HEK293 (cell line): Measurements from ENCODE around the gene OIP5.
"Not testable (repeated sequence)": the region's sequence is repeated elsewhere in the genome, so short reads cannot be mapped to it uniquely, and the experiment has no call there.

ENCODE experiments used
- CTCF ChIA-PET: fragments of 350-600 bp; formaldehyde crosslinking; extraction: SDS; loops from one replicate; lab custom pipeline; 2021; ENCODE audit warnings: antibody characterized with exemption; lab: Yijun Ruan, JAX
- POLR2A ChIA-PET: fragments of 300-600 bp; formaldehyde crosslinking; extraction: SDS; loops from one replicate; lab custom pipeline; 2020; ENCODE audit warnings: antibody characterized with exemption, inconsistent platforms; lab: Yijun Ruan, JAX
- H3K27ac ChIP-seq: fragments of 200-500 bp; sonication (Bioruptor generic); 2 replicates; pipeline ENCODE4 v1.5.1; 2014; ENCODE audit warnings: low read depth, low read length, control low read depth, inconsistent platforms; ENCODE audit errors: extremely low read depth
- H3K36me3 ChIP-seq, 2 experiments: fragments of 200-500 bp in 1 of 2; sonication (Bioruptor generic) in 1 of 2; 1 replicate in 1 of 2; 2 replicates in 1 of 2; pipeline ENCODE4 v1.5.1; 2014 to 2017; ENCODE audit warnings: inconsistent platforms in 2 of 2, low read length in 2 of 2; ENCODE audit not compliant: control insufficient read depth in 2 of 2, insufficient read depth in 1 of 2
- H3K4me1 ChIP-seq: fragments of 200-500 bp; sonication (Bioruptor generic); 2 replicates; pipeline ENCODE4 v1.5.1; 2014; ENCODE audit warnings: mild to moderate bottlenecking, low read length, inconsistent platforms; ENCODE audit not compliant: control insufficient read depth, insufficient read depth
- H3K4me3 ChIP-seq: 2 replicates; pipeline ENCODE4 v1.5.1; 2011; ENCODE audit warnings: low read depth, mild to moderate bottlenecking, control low read depth, low read length, moderate library complexity
- H3K9me3 ChIP-seq: fragments of 200-500 bp; sonication (Bioruptor generic); 2 replicates; pipeline ENCODE4 v1.5.1; 2014; ENCODE audit warnings: low read depth, low read length, inconsistent platforms; ENCODE audit not compliant: control insufficient read depth, insufficient read depth
- GLIS2 ChIP-seq: fragments of 450-650 bp; formaldehyde crosslinking; IDR thresholded peaks from 2 replicates; pipeline ENCODE4 v1.5.1; 2016; ENCODE audit warnings: missing biosample characterization, missing genetic modification characterization
- KLF10 ChIP-seq: fragments of 450-650 bp; IDR thresholded peaks from 2 replicates; pipeline ENCODE4 v1.5.1; 2018; ENCODE audit warnings: missing biosample characterization, mild to moderate bottlenecking, missing genetic modification characterization
- OSR2 ChIP-seq: fragments of 450-650 bp; formaldehyde crosslinking; IDR thresholded peaks from 2 replicates; pipeline ENCODE4 v1.5.1; 2016; ENCODE audit warnings: missing biosample characterization, missing genetic modification characterization
- PRDM10 ChIP-seq: fragments of 450-650 bp; formaldehyde crosslinking; IDR thresholded peaks from 2 replicates; pipeline ENCODE4 v1.5.1; 2016; ENCODE audit warnings: missing biosample characterization, missing genetic modification characterization
- ZNF2 ChIP-seq: fragments of 450-650 bp; formaldehyde crosslinking; IDR thresholded peaks from 2 replicates; pipeline ENCODE4 v1.5.1; 2016; ENCODE audit warnings: missing biosample characterization, missing genetic modification characterization
- ZNF223 ChIP-seq: fragments of 450-650 bp; formaldehyde crosslinking; IDR thresholded peaks from 2 replicates; pipeline ENCODE4 v1.5.1; 2016; ENCODE audit warnings: missing biosample characterization, missing genetic modification characterization
- ZNF335 ChIP-seq: fragments of 450-650 bp; formaldehyde crosslinking; conservative IDR thresholded peaks from 2 replicates; pipeline ENCODE4 v1.5.1; 2016; ENCODE audit warnings: missing biosample characterization, missing genetic modification characterization
- ZNF391 ChIP-seq: fragments of 450-650 bp; formaldehyde crosslinking; IDR thresholded peaks from 2 replicates; pipeline ENCODE4 v1.5.1; 2016; ENCODE audit warnings: low read depth, missing biosample characterization, missing genetic modification characterization, borderline replicate concordance
- ZNF660 ChIP-seq: fragments of 450-650 bp; IDR thresholded peaks from 2 replicates; pipeline ENCODE4 v1.5.1; 2018; ENCODE audit warnings: missing biosample characterization, mild to moderate bottlenecking, missing genetic modification characterization
- ZNF777 ChIP-seq: fragments of 450-650 bp; formaldehyde crosslinking; IDR thresholded peaks from 2 replicates; pipeline ENCODE4 v1.5.1; 2017; ENCODE audit warnings: missing biosample characterization, missing genetic modification characterization, borderline replicate concordance
- ZSCAN23 ChIP-seq: fragments of 450-650 bp; formaldehyde crosslinking; IDR thresholded peaks from 2 replicates; pipeline ENCODE4 v1.5.1; 2016; ENCODE audit warnings: missing biosample characterization, missing genetic modification characterization
- TF ChIP-seq, protein P1 (sequence below): fragments of 450-650 bp; formaldehyde crosslinking; IDR thresholded peaks from 2 replicates; pipeline ENCODE4 v1.5.1; 2016; ENCODE audit warnings: missing biosample characterization, missing genetic modification characterization
- TF ChIP-seq, protein P2 (sequence below): fragments of 450-650 bp; formaldehyde crosslinking; optimal IDR thresholded peaks from 2 replicates; pipeline ENCODE3; 2016; ENCODE audit warnings: missing biosample characterization, mild to moderate bottlenecking, missing genetic modification characterization
- TF ChIP-seq, protein P3 (sequence below): fragments of 450-650 bp; formaldehyde crosslinking; IDR thresholded peaks from 2 replicates; pipeline ENCODE4 v1.5.1; 2016; ENCODE audit warnings: missing biosample characterization, missing genetic modification characterization

Gene OIP5

DNA sequence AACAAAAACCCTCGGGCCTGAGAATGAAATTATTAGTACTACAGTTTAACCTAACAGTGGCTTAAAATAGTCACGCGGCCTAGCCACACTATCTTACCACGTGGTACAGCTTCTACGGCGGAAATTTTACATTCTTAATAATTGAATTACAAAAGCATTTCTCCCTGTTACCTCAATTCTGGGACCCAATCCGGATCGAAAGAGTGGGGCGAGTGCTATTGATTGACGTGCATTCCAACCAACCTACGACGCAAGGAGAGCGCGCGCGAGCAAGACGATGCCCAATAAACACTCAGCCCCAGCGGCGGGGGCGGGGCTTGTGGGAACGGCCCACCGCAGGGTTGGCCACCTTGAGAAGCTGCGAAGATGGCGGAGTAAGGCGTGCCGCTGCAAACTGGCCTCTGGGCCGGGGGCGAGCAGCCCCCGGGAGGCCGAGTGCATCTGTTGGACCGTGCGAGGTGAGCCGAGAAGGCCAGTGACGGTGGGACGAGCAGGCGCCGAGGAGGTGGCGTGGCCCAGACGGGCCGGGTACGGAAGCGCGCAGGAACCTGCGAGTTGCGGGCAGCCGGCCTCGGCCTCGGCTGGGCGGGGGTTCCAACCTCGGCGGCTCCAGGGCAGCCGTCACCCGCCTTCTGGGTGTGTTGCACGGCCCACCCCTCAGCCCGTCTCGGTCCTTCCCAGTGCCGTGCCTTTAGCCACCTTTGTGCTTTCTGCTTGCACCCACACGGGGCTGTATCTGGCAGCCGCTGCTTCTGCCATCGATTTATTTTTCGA, 48.6 kb downstream of the OIP5 start (continued):
- TF ChIP-seq, protein P1, sequence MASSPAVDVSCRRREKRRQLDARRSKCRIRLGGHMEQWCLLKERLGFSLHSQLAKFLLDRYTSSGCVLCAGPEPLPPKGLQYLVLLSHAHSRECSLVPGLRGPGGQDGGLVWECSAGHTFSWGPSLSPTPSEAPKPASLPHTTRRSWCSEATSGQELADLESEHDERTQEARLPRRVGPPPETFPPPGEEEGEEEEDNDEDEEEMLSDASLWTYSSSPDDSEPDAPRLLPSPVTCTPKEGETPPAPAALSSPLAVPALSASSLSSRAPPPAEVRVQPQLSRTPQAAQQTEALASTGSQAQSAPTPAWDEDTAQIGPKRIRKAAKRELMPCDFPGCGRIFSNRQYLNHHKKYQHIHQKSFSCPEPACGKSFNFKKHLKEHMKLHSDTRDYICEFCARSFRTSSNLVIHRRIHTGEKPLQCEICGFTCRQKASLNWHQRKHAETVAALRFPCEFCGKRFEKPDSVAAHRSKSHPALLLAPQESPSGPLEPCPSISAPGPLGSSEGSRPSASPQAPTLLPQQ (tag by site-specific recombination), result no peak; the same call in 1 of the 2 replicates
- TF ChIP-seq, protein P2, sequence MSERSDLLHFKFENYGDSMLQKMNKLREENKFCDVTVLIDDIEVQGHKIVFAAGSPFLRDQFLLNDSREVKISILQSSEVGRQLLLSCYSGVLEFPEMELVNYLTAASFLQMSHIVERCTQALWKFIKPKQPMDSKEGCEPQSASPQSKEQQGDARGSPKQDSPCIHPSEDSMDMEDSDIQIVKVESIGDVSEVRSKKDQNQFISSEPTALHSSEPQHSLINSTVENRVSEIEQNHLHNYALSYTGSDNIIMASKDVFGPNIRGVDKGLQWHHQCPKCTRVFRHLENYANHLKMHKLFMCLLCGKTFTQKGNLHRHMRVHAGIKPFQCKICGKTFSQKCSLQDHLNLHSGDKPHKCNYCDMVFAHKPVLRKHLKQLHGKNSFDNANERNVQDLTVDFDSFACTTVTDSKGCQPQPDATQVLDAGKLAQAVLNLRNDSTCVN (tag by site-specific recombination), result peak; percentile 88
- TF ChIP-seq ZNF223 (no peak), GLIS2 (tag by site-specific recombination) (peak; percentile 66), ZNF660 (tag by site-specific recombination) (peak; percentile 70; the same call in 1 of the 2 replicates), PRDM10 (peak; percentile 58), ZNF391 (tag by site-specific recombination) (0 out of 2 replicates have a peak, but pooled peaks have one; percentile 33), ZNF777 (no peak), ZSCAN23 (no peak), KLF10 (tag by site-specific recombination) (0 out of 2 replicates have a peak, but pooled peaks have one; percentile 45)
- TF ChIP-seq, all 188 proteins: peak for 44

DNA sequence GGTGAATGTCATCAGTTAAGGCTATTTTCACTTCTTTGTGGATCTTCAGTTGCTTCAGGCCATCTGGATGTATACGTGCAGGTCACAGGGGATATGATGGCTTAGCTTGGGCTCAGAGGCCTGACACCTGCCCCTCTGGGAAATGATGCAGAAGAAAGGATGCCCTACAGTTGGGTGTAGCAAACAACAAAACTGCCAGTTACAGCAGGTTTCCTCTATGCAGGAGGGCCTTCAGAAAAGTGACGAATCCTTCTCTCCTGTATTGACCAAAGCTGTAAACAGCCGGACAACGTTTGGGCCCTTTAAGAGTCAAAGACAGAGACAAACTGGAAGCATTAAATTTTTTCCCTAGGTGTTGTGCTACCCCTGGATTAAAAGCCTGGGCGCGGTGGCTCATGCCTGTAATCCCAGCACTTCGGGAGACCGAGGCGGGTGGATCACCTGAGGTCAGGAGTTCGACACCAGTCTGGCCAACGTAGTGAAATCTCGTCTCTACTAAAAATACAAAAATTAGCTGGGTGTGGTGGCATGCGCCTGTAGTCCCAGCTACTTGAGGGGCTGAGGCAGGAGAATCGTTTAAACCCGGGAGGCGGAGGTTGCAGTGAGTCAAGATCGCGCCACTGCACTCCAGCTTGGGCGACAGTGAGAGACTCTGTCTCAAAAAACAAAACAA, 49.3 kb downstream of the OIP5 start:
- not testable (repeated sequence) for H3K4me3 ChIP-seq, H3K9me3 ChIP-seq, H3K4me1 ChIP-seq
- CTCF ChIA-PET, result interaction anchor here (0.6 to 0.7 kb wide), 3 partner anchors 10 to 444 kb away, joined by 3 to 4 read pairs (median 4); no protein-coding TSS in a partner anchor
- peak; percentile 33; the same call in 1 of the 2 replicates for TF ChIP-seq ZNF2 (tag by site-specific recombination)
- TF ChIP-seq ZNF335, result peak; percentile 62
- 0 out of 2 replicates have a peak, but pooled peaks have one; percentile 28 for TF ChIP-seq OSR2 (tag by site-specific recombination)
- TF ChIP-seq, protein P3, sequence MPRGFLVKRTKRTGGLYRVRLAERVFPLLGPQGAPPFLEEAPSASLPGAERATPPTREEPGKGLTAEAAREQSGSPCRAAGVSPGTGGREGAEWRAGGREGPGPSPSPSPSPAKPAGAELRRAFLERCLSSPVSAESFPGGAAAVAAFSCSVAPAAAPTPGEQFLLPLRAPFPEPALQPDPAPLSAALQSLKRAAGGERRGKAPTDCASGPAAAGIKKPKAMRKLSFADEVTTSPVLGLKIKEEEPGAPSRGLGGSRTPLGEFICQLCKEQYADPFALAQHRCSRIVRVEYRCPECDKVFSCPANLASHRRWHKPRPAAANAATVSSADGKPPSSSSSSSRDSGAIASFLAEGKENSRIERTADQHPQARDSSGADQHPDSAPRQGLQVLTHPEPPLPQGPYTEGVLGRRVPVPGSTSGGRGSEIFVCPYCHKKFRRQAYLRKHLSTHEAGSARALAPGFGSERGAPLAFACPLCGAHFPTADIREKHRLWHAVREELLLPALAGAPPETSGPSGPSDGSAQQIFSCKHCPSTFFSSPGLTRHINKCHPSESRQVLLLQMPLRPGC (tag by site-specific recombination), result 0 out of 2 replicates have a peak, but pooled peaks have one; percentile 51
- H3K36me3 ChIP-seq, result peaks cover 19 to 46% of the 10 kb centered on the region in 2 experiments
- POLR2A ChIA-PET, result interaction anchor here (0.6 to 1.5 kb wide), 8 partner anchors 41 to 352 kb away, joined by 3 to 10 read pairs (median 4); partner anchors contain the start of genes CHAC1, CHP1, EXD1 and NUSAP1
- H3K27ac ChIP-seq, result peak overlapping the region; percentile 35; the same call in 1 of the 2 replicates

GRCh38 chr15:41282436-41282835, 50.0 kb downstream of the OIP5 start:
- H3K4me1 ChIP-seq, H3K4me3 ChIP-seq, H3K27ac ChIP-seq, POLR2A ChIA-PET, H3K9me3 ChIP-seq: not testable (repeated sequence)
- peaks cover 13 to 41% of the 10 kb centered on the region in 2 experiments for H3K36me3 ChIP-seq
- CTCF ChIA-PET, result interaction anchor here (0.7 kb wide), 1 partner anchor 215 kb away, joined by 3 read pairs; no protein-coding TSS in a partner anchor
